GM15510 (cell line): ENCODE measurements around the gene MRPS25.

Experiments
- POLR2A ChIP-seq: IDR thresholded peaks from 3 replicates; pipeline ENCODE4 v1.6.1; 2011; ENCODE audit warnings: borderline replicate concordance; ENCODE audit not compliant: insufficient read length; ENCODE audit errors: extremely low read depth

Gene MRPS25

DNA sequence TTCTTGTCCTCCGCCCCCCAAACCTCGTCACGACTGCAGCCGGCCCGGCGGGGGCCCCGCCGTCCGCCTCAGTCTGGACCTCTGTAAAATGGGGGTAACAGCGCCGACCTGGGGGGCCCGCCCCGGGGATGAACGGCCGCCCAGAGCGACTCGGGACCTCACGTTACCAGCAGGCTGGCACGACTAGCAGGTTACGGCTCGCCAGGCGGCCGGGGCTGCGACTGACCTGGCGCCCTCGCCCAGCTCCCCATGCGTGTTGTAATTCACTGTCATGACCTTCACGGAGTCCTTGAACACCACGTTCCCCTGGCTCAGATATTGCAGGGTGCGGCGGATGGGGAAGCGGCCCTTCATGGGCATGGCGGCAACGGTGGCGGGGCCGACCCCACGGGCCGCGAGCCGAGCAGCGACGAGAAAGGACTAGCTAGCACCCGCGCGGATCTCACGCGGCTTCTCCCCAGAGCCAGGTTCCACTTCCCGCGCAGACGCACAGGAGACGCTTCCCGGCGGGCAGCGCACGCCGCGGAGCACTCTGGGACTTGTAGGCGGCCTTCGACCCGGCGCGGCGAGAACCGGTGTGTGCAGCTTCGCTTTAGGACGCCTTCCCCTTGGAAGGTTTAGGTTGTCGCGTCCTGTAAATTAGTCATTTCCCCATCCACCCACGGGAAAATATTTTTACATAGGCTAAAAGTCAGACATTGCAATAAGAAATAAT, at the start of gene MRPS25:
Gene MRPS25, minus strand, starts transcription at position 481 of the 715 bp plus-strand sequence. Its CDS starts 121 bp downstream, at position 360.
- peak; percentile 99 for TF ChIP-seq POLR2A

DNA sequence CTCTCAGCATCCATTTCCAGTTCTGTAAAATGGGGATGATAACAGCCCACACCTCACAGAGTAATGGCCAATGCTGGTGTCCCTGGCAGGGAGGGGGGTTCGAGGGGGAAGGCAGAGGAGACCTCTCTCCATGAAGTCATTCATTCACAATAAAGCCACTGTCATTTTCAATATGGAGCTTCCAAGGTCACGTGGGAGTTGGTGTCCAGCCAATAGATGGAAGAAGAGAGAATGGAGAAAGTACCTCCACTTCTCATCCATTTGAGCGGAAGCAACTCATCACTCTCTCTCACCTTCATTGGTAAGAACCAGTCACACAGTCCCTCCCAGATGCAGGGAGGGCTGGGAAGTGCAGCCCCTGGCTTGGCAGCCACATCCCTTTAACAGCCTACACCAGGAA, 48.8 kb upstream of the MRPS25 start:
- no peak for TF ChIP-seq POLR2A

DNA sequence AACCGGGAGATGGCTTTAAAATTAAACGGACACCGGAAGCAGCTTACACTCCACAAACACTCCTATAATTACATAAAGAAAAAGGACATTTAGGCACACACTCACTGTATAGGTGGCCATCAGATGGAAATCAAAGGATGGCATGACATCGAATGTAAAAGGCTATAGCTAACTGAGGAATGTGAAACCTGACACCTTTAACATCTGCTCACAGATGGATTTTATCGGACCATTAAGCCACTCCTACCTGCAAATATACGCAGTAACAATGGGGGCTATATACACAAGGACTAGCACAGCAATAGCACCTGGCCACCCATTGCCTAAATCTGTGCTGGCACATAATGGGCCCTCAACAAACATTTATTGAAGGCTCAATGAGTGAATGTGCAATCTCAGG, 48.4 kb upstream of the MRPS25 start:
- TF ChIP-seq POLR2A = no peak

DNA sequence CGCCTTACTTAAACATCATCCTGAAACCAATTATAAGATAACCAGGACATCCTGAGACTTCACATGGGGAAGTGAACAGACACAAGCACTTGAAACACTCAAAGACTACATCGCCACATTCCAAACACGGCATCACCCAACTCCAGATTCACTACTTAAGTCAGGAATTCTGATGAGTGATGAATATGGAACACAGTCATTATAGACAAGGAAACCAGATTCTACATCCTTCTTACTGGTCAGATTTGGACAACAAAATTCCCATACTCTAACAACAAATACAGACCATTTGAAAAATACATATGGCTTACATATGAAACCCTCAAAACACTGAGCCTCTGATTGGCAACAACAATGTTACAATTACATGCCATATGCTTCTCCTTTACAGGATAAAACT, 46.9 kb upstream of the MRPS25 start:
- TF ChIP-seq POLR2A = no peak

DNA sequence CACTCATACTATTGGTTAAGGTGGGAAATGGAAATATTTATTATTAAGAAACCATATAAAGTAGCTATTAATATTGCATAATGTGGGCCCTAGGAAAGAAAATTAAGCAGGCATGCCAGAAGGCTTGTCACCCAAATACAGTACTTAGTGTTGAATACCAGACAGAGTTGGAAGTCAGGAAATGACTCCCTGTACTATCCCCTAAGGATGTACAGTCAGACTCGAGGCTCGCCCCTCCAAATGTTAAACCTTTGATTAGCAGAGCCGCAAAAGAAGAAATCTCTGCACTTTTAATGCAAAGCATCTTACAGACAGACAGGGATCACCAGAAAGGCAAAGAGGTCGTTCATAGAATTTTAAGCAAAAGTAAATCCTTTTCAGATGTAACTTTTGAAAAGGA, 45.1 kb upstream of the MRPS25 start:
- TF ChIP-seq POLR2A = no peak

DNA sequence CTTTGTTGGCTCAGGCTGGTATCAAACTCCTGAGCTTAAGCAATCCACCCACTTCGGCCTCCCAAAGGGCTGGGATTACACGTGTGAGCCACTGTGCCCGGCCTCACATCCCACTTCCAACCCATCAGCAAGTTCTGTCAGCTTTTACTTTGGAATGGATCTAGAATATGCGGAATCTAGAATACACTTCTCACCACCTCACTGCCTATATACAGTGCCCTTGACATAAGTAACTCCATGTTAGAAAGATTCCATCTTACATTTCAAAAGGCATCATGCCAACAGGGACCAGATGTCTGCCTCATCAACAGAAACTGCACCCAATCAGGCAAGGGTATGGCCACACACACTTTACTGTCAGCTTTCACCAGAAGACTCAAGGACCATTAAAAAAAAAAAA, 43.8 kb upstream of the MRPS25 start:
- TF ChIP-seq POLR2A = no peak

DNA sequence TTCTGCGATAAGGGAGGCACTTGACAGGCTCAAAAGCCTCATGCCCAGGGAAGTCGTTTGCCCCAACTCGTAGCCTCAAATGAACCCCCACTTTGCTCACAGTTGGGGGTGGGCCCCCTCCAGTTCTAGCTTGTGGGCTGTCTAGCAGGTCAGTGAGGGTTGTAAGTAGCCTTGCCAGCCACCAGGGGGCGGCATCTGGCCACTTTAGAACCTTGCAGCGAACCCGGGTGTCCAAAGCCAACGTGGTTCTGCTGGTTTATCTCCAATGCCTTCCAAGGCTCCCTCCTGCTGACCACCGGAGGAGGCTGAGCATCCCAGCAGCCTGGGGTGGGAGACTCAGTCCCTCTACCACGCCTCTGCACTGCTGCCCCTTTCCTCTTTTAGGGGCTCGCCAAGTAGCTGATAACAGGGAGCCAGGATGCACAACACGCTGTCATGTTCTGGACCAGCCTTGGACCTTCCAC, 43.0 kb upstream of the MRPS25 start:
- no peak for TF ChIP-seq POLR2A

DNA sequence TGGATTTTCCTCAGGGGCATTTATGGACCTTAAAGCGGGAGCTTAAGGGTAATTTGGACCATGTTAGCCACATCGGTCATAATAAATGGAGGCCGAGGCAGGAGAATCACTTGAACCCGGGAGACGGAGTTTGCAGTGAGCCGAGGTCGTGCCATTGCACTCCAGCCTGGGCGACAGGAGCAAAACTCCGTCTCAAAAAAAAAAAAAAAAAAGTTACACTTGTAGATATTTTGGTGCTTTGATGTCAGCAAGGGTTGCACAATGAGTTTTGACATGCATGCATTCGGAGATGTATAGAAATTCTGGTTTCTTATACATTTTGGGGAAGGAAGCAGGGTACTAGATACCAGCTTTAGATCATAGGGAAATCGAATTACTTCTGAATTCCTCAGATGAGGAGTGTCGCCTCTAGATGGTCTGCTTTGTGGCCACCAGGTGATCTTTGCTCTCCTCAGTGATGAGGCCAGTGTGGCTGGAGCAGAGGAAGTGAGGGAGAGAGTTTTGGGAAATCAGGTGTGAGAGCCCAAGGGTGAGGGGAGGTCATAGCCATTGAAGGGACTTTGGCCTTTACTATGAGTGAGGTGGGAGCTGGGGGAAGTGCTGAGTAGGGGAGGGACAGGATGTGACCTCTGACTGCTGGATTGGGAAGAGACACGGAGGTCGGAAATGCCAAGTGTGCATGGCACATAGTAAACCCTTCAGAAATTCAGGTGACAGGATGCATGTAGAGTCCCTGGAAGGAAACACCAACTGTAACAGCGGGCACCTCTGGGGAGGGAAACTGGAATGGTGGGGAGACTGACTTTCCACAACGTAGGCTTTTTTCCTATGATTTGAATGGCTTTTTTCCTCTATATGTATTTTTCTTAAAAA, 42.2 kb upstream of the MRPS25 start:
- no peak for TF ChIP-seq POLR2A

DNA sequence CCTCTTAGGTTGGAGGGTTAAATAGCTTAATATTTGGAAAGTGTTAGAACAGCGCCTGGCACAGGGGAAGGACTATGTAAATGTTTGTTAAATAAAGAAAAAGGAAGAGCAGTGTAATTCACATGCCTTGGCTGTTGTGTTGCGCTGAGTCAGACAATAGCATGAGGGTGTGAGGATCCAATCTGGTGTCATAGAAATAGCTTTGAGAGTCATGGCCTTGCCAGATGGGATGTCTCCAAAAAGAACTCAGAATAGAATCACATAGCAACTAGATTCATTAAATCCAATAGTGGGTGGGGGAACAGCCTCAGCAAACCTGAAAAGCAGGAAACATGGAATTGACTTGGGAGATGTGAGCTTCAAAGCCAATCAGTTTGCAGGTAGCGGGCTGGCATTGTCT, 37.7 kb upstream of the MRPS25 start:
- no peak for TF ChIP-seq POLR2A

DNA sequence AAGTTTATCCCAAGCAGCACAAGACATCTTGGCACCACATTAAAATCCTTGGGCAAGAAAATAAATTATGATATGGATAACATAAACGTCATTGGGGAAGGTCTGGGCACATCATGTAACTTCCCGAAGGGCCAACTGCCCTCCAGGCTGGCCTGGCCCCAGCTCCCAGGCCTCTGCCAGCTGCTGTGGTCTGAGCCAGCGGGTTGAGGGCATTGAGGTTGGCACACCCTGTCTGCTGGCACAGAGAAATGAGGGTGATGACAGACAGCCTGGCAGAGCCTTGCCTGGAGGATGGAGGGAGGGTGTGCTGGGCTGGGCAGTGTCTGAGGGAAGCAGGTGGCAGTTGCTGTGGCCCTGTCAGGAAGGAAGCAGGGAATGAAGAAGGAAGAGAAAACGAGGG, 37.1 kb upstream of the MRPS25 start:
- no peak for TF ChIP-seq POLR2A

DNA sequence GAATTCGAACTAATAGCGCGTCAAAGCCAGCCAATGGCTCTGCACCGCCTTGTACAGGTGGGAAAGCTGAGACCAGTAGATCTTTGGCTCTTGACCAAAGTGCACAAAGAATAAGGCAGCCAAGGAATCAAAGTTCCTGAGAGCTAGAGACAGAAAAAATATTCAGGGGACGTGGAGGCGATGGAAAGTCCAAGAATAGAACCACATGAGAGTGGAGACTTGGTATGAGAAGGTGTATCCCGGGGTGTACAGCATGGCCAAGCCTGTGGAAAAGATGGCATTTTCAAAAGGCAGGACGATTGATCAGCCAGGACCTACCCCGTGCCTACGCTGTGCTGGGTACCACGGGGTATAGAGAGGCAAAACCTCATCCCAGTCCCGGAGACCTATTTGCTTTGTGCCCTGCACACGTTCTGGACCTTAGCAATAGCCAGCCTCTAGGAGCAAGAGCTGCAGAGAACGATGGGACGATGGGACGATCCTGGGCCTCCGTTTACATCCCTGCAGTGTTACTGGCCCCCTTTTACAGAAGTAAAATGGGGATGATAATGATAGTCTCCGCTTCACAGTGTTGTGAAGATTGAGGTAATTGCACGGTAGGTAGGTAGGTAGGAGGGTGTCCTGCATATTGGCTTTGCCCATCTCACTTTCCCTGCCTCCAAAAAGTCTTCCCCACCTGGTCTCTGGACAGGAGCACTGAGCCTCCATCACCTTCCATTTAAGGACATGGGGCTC, 34.4 kb upstream of the MRPS25 start:
- no peak for TF ChIP-seq POLR2A

DNA sequence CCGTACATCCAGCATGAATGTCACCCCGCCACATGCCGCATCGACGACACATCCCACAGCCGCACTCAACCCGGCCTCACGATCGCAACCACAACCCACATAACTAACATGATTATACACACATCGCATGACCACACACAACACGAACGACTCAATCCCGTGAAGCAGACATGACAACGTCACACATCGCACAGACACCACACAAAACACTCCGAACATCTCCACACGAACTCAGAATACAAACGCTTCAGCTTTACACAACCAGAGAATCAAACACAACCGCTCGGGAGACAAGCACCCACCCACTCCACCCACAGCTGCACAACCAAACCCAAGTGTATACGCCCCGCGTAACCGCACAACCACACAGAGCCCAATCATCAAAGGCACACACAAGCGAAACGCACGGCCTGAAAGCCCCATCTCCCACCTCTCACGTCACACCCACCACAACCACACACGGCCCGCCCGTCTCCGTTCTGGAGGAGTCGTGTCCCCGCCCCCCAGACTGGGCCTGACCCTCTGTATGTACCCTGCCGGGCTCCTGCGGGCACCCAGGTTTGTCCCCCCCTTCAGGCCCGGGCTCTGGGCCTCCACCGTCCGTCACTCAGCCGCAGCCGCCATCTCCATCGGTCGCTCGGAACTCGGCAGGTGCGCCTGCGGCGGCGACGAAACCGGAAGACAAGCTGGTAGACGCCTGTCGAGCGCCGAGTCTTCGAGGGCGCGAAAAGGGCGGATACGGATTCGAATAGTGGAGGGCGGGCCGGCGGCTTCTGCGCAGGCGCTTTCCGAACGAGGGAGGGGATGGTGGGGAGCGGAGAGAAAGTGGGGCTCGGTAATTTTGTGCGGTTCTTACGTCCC, 33.6 kb upstream of the MRPS25 start, which contains the start of gene RBSN:
Gene RBSN, minus strand, starts transcription at position 646 of the 861 bp plus-strand sequence. CDS start 3,028 bp downstream, outside the sequence.
- peak; percentile 75 for TF ChIP-seq POLR2A

DNA sequence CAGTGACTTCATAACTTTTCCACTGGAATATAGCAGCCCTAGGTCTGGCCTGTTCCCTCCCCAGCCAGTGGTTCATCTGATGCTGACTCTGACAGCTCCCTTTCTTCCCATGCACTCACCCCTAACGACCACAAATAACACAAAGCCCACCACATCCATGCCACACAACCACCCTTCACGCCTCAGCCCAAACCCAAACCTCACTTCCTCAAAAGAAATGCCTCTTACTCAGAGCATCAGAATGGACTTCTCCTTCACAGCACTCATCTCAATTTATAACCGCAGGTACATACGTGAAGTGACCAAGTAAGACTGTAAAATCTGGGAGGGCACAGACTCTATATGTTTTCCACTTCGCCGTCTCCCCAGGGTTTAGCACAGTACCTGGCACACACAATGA, 32.8 kb upstream of the MRPS25 start:
- TF ChIP-seq POLR2A = no peak

DNA sequence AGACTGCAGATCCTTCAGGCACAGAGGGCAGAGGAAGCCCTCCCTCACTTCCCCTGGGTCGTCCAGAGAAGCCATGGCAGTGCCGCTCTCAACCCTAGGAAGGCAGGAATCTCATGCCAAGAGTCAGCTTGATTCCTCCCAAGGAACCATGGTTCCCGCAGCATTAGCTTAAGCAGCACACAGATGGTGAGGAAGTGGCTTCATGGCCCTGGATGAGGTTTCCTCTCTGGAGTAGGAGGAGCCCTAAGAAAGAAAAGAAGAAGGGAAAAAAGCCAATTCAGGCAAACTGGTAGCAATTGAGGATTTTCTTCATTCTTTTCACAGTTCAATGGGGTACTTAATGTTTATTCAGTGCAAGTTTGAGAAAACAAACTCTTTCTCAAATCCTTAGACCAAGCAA, 30.9 kb upstream of the MRPS25 start:
- no peak for TF ChIP-seq POLR2A

DNA sequence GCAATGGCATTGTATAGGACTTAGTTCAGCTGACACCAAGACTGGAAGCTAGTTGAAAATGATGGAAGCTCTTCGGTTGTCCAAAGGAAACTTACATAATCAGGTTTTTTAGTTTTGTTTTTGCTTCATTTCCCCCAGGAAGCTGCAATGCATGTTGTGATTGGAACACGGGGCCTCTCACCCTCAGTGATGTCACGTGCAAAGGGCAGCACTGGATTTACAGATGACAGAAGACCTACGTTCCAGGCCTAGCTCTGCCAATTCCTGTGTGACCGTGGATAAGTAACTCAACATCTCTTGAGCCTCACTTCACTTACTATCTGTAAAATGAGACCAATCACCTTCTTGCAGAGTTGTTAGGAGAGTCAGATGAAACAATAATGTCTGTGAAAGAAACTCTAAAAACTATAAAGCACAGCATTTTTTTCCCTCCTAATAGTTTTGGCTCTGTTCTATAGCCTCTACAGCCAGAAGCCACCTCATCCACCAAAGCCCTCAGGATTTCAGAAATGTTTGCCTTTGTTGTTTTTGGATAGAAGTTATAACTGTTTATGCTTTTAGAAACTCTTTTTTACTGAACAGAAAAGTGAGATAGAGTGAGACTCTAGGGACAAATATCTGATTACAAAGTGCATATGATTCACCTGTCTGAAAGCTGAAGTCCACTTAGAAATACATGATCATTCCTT, 29.2 kb upstream of the MRPS25 start:
- TF ChIP-seq POLR2A = no peak
